ENCODE data around the gene ZNF536.

Gene ZNF536

GRCh38 chr19:30580673-30581072, 208.5 kb downstream of the ZNF536 start:
- TF ChIP-seq CTCF (IDR thresholded peaks at IDR 0.05; ENCODE audit: low read depth, low read length, missing control alignments) = no peak
- H3K4me3 ChIP-seq (replicated peaks; ENCODE audit: low read depth, low read length) = no peak overlapping the region
- DNase-seq (ENCODE audit: extremely low read depth, low read depth) = no peak

GRCh38 chr19:30584090-30584489, 211.9 kb downstream of the ZNF536 start:
- no peak overlapping the region for H3K4me3 ChIP-seq (replicated peaks; ENCODE audit: low read depth, low read length)
- TF ChIP-seq CTCF (IDR thresholded peaks at IDR 0.05; ENCODE audit: low read depth, low read length, missing control alignments) = no peak
- DNase-seq (ENCODE audit: extremely low read depth, low read depth) = no peak

- no peak overlapping the region for H3K4me3 ChIP-seq (replicated peaks; ENCODE audit: low read depth, low read length)
- no peak for TF ChIP-seq CTCF (IDR thresholded peaks at IDR 0.05; ENCODE audit: low read depth, low read length, missing control alignments)
- DNase-seq (ENCODE audit: extremely low read depth, low read depth) = no peak
Observed at GRCh38 chr19:30587869-30588268, 215.7 kb downstream of the ZNF536 start.

GRCh38 chr19:30590596-30591229, 218.5 kb downstream of the ZNF536 start:
- no peak overlapping the region for H3K4me3 ChIP-seq (replicated peaks; ENCODE audit: low read depth, low read length)
- no peak for TF ChIP-seq CTCF (IDR thresholded peaks at IDR 0.05; ENCODE audit: low read depth, low read length, missing control alignments)
- DNase-seq (ENCODE audit: extremely low read depth, low read depth) = no peak

- TF ChIP-seq CTCF (IDR thresholded peaks at IDR 0.05; ENCODE audit: low read depth, low read length, missing control alignments) = no peak
- no peak overlapping the region for H3K4me3 ChIP-seq (replicated peaks; ENCODE audit: low read depth, low read length)
- no peak for DNase-seq (ENCODE audit: extremely low read depth, low read depth)
Observed at GRCh38 chr19:30593356-30593755, 221.2 kb downstream of the ZNF536 start.

- no peak for TF ChIP-seq CTCF (IDR thresholded peaks at IDR 0.05; ENCODE audit: low read depth, low read length, missing control alignments)
- H3K4me3 ChIP-seq (replicated peaks; ENCODE audit: low read depth, low read length) = no peak overlapping the region
- no peak for DNase-seq (ENCODE audit: extremely low read depth, low read depth)
Observed at GRCh38 chr19:30593975-30594745, 222.0 kb downstream of the ZNF536 start.

Data from HFF-Myc (cell line).